HG03103 (cell line): ENCODE measurements around the gene DHRS1.
"Not testable (repeated sequence)": the region's sequence is repeated elsewhere in the genome, so short reads cannot be mapped to it uniquely, and the experiment has no call there.

Source experiments
- ATAC-seq: cut with Tn5 transposase; IDR thresholded peaks from one replicate; pipeline ENCODE4 v1.9.1; 2021; ENCODE audit warnings: low read depth; ENCODE audit not compliant: unreplicated experiment

Gene DHRS1

DNA sequence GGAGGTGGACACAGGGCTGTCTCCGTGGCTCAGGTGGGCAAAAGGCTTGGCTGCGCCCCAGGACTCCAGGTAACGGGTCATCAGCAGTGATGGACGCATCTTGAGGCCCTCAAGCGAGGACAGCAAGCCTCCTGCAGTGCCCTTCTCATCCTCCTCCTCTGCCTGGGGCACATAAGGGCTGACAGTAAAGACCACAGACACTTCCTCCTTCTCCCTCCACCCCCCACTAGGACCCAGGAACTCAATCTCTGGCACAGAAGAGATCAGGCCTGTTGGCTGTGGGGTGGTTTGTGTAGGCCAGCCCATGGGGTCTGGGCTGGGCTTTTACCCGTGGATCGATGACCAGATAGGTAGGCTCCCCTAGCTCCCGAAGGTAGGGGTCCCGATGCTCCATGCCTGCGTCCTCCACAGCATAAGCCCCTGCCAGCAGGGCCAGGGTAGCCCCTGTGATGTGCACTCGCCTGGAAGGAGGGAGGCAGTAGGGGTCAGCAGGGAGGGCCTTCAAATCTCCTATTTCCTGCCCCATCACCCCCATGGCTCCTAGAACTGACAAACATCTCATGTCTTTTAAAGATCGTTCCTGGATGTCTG lies 29.6 kb upstream of the DHRS1 start:
- ATAC-seq: no peak

- not testable (repeated sequence) for ATAC-seq
Observed at GRCh38 chr14:24327914-24328313, 28.3 kb upstream of the DHRS1 start.

DNA sequence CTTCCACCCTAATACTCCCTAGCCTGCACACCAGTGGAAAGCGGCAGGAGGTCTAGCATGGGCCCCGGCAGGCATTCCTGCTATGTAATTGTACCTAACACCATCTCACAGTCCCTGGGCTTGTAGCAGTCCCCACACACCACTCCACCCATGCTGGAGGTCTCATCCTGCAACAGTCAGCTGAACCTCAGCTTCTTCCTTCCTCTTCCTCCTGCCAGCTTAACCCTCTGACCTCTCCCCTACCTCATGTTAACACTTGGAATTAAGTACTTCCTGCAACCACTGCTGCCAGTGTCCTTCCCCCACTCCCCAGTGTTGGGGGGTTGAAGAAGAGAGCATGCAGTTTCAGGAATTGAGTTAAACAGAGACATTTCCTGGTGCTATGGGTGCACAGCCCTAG lies 27.7 kb upstream of the DHRS1 start:
- ATAC-seq: no peak

DNA sequence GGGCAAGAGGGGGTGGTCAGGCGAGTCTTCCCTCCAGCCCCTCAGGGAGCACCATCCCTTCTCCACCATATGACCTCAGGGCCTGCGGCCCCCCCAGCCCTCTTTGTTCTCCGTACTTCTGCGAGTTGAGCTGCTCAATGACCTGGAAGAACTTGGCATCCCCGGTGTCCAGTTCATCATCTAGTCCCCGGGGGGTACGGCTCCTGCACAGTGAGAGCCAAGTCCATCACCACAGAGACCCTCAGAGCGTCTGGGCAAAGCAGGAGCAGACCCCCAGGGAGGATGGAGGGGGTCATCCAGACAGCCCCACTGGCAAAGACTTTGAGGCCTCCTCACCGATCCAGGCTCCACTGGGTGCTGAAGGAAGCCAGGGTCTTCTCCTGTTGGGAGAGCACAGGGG lies 26.4 kb upstream of the DHRS1 start:
- ATAC-seq: no peak

DNA sequence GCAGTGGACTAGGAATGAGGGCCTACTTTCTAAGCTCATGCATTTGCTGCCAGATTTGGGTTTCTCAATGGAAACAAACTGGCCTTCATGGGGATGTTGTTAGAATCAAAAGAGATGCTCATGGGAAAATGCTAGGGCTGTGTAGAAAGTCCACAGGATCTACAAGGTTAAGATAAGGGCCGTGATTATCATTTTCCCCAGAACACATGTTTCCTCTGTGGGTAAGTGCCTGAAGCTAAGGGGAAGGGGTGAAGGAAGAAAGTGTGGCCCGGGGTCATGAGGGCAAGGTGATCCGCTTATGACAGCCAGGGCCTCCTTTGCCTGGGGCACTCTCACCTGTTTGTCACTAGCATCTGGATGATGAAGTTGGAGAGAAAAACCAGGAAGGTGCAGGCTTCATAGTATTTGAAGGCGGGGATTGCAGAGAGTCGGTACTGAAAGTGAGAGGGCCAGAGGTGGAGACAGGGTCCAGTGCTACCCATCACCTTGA lies 25.5 kb upstream of the DHRS1 start:
- no peak for ATAC-seq

- ATAC-seq: no peak
Observed at GRCh38 chr14:24324024-24324423, 24.4 kb upstream of the DHRS1 start.

GRCh38 chr14:24323341-24323740 lies 23.8 kb upstream of the DHRS1 start:
- no peak for ATAC-seq

GRCh38 chr14:24322672-24323071 lies 23.1 kb upstream of the DHRS1 start:
- no peak for ATAC-seq

- ATAC-seq: no peak
Observed at GRCh38 chr14:24321212-24321975, 21.8 kb upstream of the DHRS1 start.

DNA sequence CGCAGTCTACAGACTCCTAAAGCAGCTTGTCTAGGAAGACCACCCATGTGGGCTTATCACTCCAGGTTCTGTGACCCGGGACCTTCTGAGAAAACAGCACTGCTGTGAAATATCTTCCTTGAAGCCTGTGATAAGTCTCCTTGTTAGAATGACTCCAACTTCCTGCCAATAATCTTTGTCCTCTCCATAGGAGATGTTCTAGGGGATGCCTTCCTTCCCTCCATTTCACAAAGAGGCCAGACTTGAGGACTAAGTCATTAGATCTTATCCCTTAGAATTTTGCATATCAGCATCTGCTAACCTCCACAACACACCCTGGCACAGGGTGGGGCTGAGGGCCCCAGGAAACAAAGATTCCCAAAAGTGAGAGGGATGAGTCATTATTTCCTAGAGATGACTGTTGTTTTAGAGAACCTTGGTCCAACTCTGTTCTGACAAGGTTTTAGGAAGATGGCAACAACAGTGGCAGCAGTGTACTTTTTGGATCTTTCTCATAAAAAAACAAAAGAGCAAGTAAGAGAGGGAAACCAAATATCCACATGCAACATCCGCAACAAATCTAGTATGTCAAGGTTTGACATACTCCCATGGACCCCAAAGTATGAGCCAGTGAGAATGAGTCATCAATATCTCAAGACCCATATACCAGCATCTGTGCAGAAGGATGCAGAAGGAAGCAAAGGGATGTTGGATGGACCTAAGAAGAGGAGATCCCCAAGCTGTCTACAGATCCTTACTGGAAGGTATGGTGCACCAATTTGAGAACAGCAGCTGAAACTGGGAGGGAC lies 17.8 kb upstream of the DHRS1 start:
- ATAC-seq: no peak

DNA sequence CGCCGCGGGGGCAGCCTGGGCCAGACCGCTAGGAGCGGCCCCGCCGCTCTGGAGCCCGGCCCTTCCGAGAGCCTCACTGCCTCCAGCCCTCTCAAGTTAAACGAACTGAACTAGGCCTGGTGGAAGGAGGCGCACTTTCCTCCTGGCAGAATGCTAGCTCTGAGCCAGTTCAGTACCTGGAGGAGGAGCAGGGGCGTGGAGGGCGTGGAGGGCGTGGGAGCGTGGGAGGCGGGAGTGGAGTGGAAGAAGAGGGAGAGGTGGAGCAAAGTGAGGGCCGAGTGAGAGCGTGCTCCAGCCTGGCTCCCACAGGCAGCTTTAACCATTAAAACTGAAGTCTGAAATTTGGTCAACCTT lies 17.0 kb upstream of the DHRS1 start:
- ATAC-seq: no peak

GRCh38 chr14:24315807-24316596 lies 16.4 kb upstream of the DHRS1 start:
- no peak for ATAC-seq

DNA sequence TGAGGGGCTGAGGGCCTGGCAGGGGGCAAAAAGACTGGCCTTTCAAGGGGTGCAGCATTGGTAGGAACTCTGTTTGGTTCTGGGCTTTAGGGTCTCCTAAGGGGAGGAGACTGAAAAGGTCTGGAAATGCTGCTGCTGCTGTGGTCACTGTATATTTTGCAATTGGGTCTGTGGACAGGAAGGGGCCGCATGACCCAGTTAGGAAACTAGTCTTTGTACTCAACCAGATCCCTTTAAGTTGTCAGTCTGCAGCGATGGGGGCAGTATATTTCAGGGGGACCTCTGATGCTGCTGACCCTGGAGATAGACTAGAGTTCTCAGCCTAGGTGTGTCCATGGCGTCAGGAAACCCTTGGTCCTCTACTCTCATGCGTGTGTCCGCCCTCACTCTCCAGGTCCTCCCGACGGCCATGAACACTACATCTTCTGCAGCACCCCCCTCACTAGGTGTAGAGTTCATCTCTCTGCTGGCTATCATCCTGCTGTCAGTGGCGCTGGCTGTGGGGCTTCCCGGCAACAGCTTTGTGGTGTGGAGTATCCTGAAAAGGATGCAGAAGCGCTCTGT lies 15.7 kb upstream of the DHRS1 start:
- no peak for ATAC-seq

DNA sequence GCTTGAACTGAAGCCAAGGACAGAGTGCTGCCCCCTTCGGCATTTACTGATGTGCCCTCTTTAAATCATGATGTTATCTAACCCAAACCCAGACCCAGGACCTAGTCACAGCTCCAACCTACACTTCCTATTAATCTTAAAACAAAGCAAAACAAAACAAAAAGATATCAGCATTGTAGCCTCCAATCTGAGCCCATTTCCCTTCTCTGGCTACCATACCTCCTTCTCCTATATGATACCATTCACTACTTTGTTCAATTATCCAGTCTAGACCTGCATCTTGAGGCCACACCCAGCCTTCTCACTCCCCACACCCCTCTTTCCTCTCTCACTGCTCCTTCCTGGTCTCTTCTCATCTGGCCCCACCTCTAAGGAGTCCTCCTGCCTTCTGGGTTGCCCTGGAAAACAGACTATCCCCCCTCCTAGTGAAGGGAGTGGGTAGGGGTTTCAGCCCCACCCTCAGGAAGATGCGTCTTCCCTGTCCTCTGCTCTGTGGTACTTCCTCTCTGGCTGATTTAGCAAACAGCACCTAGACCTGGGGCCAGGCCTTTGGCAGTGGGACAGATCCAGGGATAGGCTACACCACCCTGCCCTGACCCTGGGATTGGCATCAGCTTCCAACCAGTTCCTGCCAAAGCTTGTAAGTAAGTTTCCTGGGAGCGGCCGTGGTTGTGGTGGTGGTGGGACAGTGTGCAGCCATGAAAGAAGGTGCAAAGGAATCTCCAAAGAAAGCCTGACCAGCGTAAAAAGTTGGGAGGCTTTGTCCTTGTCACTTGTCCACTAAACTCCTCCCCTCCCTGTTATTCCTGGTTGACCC lies 15.0 kb upstream of the DHRS1 start:
- ATAC-seq: no peak

DNA sequence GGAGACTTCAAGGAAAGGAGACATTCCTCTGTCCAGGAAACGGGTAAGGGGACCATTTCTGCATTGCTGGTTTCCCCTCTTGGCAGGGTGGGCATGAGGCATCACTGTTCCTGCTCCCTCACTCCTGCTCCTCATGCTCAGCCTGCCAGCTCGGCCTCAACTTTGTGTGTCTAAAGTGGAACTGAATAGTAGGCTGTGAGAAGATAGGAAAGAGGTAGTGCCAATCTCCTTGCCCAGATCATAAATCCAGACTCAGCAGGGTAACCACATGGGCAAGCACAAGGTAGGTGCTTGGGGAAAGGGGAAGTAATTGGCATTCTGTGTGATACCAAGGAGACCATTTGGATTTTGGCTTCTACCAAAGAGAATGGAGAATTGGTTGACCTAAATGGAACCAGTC lies 14.3 kb upstream of the DHRS1 start:
- no peak for ATAC-seq

- no peak for ATAC-seq
Observed at GRCh38 chr14:24312736-24313507, 13.3 kb upstream of the DHRS1 start.

- no peak for ATAC-seq
Observed at GRCh38 chr14:24311837-24312615, 12.4 kb upstream of the DHRS1 start.
